ENCODE measurements around the gene CUBN. TPM values are rescaled to one million over a fixed set of nuclear protein-coding genes. Genes with fewer than 3 reads are reported as not detected.

Gene CUBN
- total RNA-seq, 1 donor from 2014 or later: 2.5 TPM

- no peak overlapping the region for H3K27ac Mint-ChIP-seq
- CTCF ChIA-PET: no interaction called here
Measured at GRCh38 chr10:17162828-17163227, 33.2 kb upstream of the CUBN start.

GRCh38 chr10:17161775-17162174 is 32.2 kb upstream of the CUBN start:
- DNase-seq: no peak
- no peak for TF ChIP-seq CTCF (IDR thresholded peaks at IDR 0.05)
- Mint-ChIP-seq H3K4me1 (no peaks in the 10 kb centered on the region), H3K36me3 (ENCODE audit: low read depth) (peaks cover 4% of the 10 kb centered on the region), H3K9me3 (no peaks in the 10 kb centered on the region), H3K4me3 (no peak overlapping the region), H3K27me3 (no peaks in the 10 kb centered on the region), H3K27ac (no peak overlapping the region)
- intact Hi-C loops (cut with micrococcal nuclease): no loop called here
- no peak for ATAC-seq (ENCODE audit: low read depth)
- POLR2A ChIA-PET: no interaction called here
- CTCF ChIA-PET: no interaction called here

More at GRCh38 chr10:17162828-17163227, 33.2 kb upstream of the CUBN start:
- DNase-seq: no peak
- no peak for ATAC-seq (ENCODE audit: low read depth)
- H3K9me3 Mint-ChIP-seq: no peaks in the 10 kb centered on the region
- POLR2A ChIA-PET: interaction anchor here (0.5 kb wide), 1 partner anchor 69 kb away, joined by 3 read pairs; no protein-coding TSS in a partner anchor
- no peak for TF ChIP-seq CTCF (IDR thresholded peaks at IDR 0.05)
- intact Hi-C loops (cut with micrococcal nuclease): no loop called here
- no peaks in the 10 kb centered on the region for H3K4me1 Mint-ChIP-seq
- no peaks in the 10 kb centered on the region for H3K27me3 Mint-ChIP-seq
- no peak overlapping the region for H3K4me3 Mint-ChIP-seq
- H3K36me3 Mint-ChIP-seq (ENCODE audit: low read depth): peaks cover 6% of the 10 kb centered on the region

- no peak for TF ChIP-seq CTCF (IDR thresholded peaks at IDR 0.05)
- no peak overlapping the region for H3K27ac Mint-ChIP-seq
- ChIA-PET POLR2A (no interaction called here), CTCF (no interaction called here)
- no peak for DNase-seq
- intact Hi-C loops (cut with micrococcal nuclease): loop anchor here (5.0 kb wide), 1 partner anchor 75 kb away; no protein-coding TSS in a partner anchor
- H3K4me3 Mint-ChIP-seq: no peak overlapping the region
- H3K4me1 Mint-ChIP-seq: no peaks in the 10 kb centered on the region
- H3K27me3 Mint-ChIP-seq: no peaks in the 10 kb centered on the region
- H3K9me3 Mint-ChIP-seq: no peaks in the 10 kb centered on the region
- peaks cover 13% of the 10 kb centered on the region for H3K36me3 Mint-ChIP-seq (ENCODE audit: low read depth)
- ATAC-seq (ENCODE audit: low read depth): no peak
Measured at GRCh38 chr10:17157024-17157423, 27.4 kb upstream of the CUBN start.

- CTCF ChIA-PET: no interaction called here
- Mint-ChIP-seq H3K36me3 (ENCODE audit: low read depth) (peaks cover 11% of the 10 kb centered on the region), H3K27me3 (no peaks in the 10 kb centered on the region), H3K27ac (no peak overlapping the region), H3K4me1 (no peaks in the 10 kb centered on the region), H3K9me3 (no peaks in the 10 kb centered on the region), H3K4me3 (no peak overlapping the region)
- intact Hi-C loops (cut with micrococcal nuclease): loop anchor here (5.0 kb wide), 1 partner anchor 76 kb away; no protein-coding TSS in a partner anchor
- ATAC-seq (ENCODE audit: low read depth) (no peak), DNase-seq (no peak)
- TF ChIP-seq CTCF (IDR thresholded peaks at IDR 0.05): no peak
- POLR2A ChIA-PET: no interaction called here
Measured at GRCh38 chr10:17155826-17156225, 26.2 kb upstream of the CUBN start.

- no peak for TF ChIP-seq CTCF (IDR thresholded peaks at IDR 0.05)
- no peaks in the 10 kb centered on the region for H3K4me1 Mint-ChIP-seq
- H3K27me3 Mint-ChIP-seq: no peaks in the 10 kb centered on the region
- H3K9me3 Mint-ChIP-seq: no peaks in the 10 kb centered on the region
- DNase-seq: no peak
- no peak overlapping the region for H3K27ac Mint-ChIP-seq
- no peak overlapping the region for H3K4me3 Mint-ChIP-seq
- ChIA-PET CTCF (no interaction called here), POLR2A (no interaction called here)
- intact Hi-C loops (cut with micrococcal nuclease): no loop called here
- ATAC-seq (ENCODE audit: low read depth): no peak
- H3K36me3 Mint-ChIP-seq (ENCODE audit: low read depth): peaks cover 13% of the 10 kb centered on the region
Measured at GRCh38 chr10:17154116-17154515, 24.5 kb upstream of the CUBN start.

All from activated B cell treated with CpG ODN at 0.5 μM for 24 hours (primary cell).